Measurements from ENCODE around the gene TSHZ2.

DNA sequence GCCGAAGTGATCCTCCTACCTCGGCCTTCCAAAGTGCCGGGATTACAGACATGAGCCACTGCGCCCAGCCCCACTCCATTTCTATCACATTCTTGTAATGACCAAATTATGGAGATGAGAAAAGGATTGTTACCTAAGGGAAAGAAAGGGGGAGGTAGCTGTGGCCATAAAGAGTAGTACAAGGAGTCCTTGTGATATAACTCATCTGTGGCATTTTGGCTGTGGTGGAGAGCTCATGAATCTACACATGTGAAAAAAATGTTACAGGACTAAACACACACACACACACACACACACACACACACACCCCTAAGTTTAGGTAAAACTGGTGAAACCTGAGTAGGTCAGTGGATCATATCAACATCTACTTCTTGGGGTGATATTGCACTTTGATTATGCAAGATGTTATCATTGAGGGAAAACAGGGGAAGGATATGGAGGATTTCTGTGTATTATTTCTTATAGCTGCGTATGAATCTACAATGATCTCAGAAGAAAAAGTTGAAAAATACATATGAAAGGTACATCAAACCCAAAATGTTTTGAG is 251.5 kb downstream of the TSHZ2 start:
- TF ChIP-seq NFRKB (IDR thresholded peaks at IDR 0.05) (no peak), L3MBTL2 (conservative IDR thresholded peaks at IDR 0.05) (no peak), FOXM1 (IDR thresholded peaks at IDR 0.05; ENCODE audit: borderline replicate concordance) (no peak), SUZ12 (IDR thresholded peaks at IDR 0.05) (no peak), TARDBP (IDR thresholded peaks at IDR 0.05) (no peak), BHLHE40 (IDR thresholded peaks at IDR 0.05; ENCODE audit: borderline replicate concordance) (no peak), LEF1 (IDR thresholded peaks at IDR 0.05; ENCODE audit: borderline replicate concordance) (no peak), FOXA1 (IDR thresholded peaks at IDR 0.05) (no peak)

Measured in HEK293T (cell line).